Fibroblast of lung (primary cell): ENCODE results near the gene SLC9A3.

Experiments used
- EZH2 ChIP-seq: IDR thresholded peaks from 2 replicates; pipeline ENCODE4 v1.5.1; 2012; ENCODE audit warnings: low read length, control low read depth, mild to moderate bottlenecking; ENCODE audit errors: missing control alignments
- TF ChIP-seq, protein P1 (sequence below), 2 donors: IDR thresholded peaks in 1 of 2; conservative IDR thresholded peaks in 1 of 2; 1 replicate in 1 of 2; 2 replicates in 1 of 2; pipeline ENCODE4 v1.5.1; 2011 to 2012; ENCODE audit warnings: low read length in 2 of 2, control low read depth in 1 of 2, inconsistent platforms in 1 of 2, low read depth in 1 of 2, mild to moderate bottlenecking in 1 of 2

DNA sequence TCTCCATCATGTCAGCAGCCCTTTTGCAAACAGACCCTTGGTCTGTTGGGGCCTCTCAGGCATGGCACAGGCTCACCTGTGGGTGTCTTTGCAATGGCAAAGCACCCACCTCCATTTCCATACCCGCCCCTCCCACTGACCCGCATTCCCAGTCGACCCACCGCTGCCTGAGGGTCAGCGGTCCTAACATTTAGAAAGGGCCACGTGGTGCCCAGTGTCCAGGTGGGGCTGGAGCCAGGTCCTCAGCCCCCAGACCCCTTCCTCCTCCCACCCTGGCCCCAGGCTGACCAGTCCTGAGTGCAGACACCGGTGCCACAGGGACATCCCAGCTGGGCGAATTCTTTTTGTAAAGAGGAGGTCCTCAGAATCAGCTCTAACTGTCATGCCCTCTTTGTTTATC is 44.6 kb upstream of the SLC9A3 start:
- TF ChIP-seq, protein P1, sequence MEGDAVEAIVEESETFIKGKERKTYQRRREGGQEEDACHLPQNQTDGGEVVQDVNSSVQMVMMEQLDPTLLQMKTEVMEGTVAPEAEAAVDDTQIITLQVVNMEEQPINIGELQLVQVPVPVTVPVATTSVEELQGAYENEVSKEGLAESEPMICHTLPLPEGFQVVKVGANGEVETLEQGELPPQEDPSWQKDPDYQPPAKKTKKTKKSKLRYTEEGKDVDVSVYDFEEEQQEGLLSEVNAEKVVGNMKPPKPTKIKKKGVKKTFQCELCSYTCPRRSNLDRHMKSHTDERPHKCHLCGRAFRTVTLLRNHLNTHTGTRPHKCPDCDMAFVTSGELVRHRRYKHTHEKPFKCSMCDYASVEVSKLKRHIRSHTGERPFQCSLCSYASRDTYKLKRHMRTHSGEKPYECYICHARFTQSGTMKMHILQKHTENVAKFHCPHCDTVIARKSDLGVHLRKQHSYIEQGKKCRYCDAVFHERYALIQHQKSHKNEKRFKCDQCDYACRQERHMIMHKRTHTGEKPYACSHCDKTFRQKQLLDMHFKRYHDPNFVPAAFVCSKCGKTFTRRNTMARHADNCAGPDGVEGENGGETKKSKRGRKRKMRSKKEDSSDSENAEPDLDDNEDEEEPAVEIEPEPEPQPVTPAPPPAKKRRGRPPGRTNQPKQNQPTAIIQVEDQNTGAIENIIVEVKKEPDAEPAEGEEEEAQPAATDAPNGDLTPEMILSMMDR (conservative IDR thresholded peaks at IDR 0.05 in 1 of 2, IDR thresholded peaks at IDR 0.05 in 1 of 2; ENCODE audit: low read depth in 1 of 2, low read length in 2 of 2), result no peak
- no peak for TF ChIP-seq EZH2
